HL-60 (cell line): Measurements from ENCODE around the gene C17orf114.

Experiments
- CTCF ChIP-seq: IDR thresholded peaks from one replicate; pipeline ENCODE4 v1.5.1; 2011; ENCODE audit warnings: low read length, control low read depth, inconsistent platforms; ENCODE audit not compliant: insufficient read depth
- GABPA ChIP-seq: IDR thresholded peaks from 2 replicates; pipeline ENCODE4 v1.6.1; 2012; ENCODE audit warnings: low read depth
- REST ChIP-seq: IDR thresholded peaks from 2 replicates; pipeline ENCODE4 v1.6.1; 2012; ENCODE audit warnings: low read depth; ENCODE audit not compliant: insufficient replicate concordance

GRCh38 chr17:4850246-4850645 lies 48.1 kb upstream of the C17orf114 start:
- no peak for TF ChIP-seq CTCF
- no peak for TF ChIP-seq REST
- no peak for TF ChIP-seq GABPA
